Measurements from ENCODE around the gene SURF4. TPM values are rescaled to one million over a fixed set of nuclear protein-coding genes. Genes with fewer than 3 reads are reported as not detected.

SURF4 gene
- polyA plus RNA-seq, 1 experiment, result 296 TPM

DNA sequence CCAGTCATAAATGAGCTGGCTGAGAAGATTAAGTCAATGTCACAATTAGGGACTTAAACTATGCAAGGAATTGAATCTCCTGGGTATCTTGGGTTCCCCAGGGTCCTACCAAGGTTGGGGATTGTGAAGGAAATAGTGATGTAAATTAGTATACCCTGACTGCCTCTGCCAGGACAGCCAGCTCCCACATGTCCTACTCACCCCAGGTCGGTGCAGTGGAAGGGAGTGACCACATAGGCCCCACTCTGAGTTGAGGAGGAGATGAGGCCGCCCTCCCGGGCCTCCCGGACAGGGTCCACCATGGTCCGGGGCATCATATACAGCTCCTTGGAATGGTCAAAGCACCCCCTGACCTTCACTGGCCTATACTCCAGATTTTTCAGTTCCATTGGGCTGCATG lies 22.3 kb downstream of the SURF4 start:
- H3K27ac ChIP-seq (ENCODE audit: low read depth, low read length), result no peak overlapping the region
- ChIA-PET CTCF (no interaction called here), POLR2A (interaction anchor here (1.1 kb wide), 1 partner anchor 15 kb away, joined by 3 read pairs; no protein-coding TSS in a partner anchor)
- DNase-seq (ENCODE audit: low read depth, low spot score), result no peak
- no peaks in the 10 kb centered on the region for H3K27me3 ChIP-seq (ENCODE audit: control insufficient read depth, insufficient read depth, low read length)
- TF ChIP-seq, protein P1, sequence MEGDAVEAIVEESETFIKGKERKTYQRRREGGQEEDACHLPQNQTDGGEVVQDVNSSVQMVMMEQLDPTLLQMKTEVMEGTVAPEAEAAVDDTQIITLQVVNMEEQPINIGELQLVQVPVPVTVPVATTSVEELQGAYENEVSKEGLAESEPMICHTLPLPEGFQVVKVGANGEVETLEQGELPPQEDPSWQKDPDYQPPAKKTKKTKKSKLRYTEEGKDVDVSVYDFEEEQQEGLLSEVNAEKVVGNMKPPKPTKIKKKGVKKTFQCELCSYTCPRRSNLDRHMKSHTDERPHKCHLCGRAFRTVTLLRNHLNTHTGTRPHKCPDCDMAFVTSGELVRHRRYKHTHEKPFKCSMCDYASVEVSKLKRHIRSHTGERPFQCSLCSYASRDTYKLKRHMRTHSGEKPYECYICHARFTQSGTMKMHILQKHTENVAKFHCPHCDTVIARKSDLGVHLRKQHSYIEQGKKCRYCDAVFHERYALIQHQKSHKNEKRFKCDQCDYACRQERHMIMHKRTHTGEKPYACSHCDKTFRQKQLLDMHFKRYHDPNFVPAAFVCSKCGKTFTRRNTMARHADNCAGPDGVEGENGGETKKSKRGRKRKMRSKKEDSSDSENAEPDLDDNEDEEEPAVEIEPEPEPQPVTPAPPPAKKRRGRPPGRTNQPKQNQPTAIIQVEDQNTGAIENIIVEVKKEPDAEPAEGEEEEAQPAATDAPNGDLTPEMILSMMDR (IDR thresholded peaks at IDR 0.05; ENCODE audit: low read depth, low read length), result no peak
- no peak overlapping the region for H3K4me3 ChIP-seq (ENCODE audit: low read depth, low read length)
- peaks cover under 1% of the 10 kb centered on the region; the same call in 1 of the 2 replicates for H3K9me3 ChIP-seq (ENCODE audit: control insufficient read depth, insufficient read depth, low read length)

- ChIA-PET CTCF (interaction anchor here (1.0 kb wide), 1 partner anchor 209 kb away, joined by 3 read pairs; no protein-coding TSS in a partner anchor), POLR2A (interaction anchor here (0.6 to 1.1 kb wide), 2 partner anchors 9 to 14 kb away, joined by 3 read pairs; no protein-coding TSS in a partner anchor)
- Histone ChIP-seq H3K4me3 (ENCODE audit: low read depth, low read length) (no peak overlapping the region), H3K27ac (ENCODE audit: low read depth, low read length) (peak overlapping the region; percentile 47), H3K9me3 (ENCODE audit: control insufficient read depth, insufficient read depth, low read length) (peaks cover 5% of the 10 kb centered on the region; the same call in 1 of the 2 replicates), H3K27me3 (ENCODE audit: control insufficient read depth, insufficient read depth, low read length) (no peaks in the 10 kb centered on the region)
- TF ChIP-seq, protein P1 (IDR thresholded peaks at IDR 0.05; ENCODE audit: low read depth, low read length), result no peak
- no peak for DNase-seq (ENCODE audit: low read depth, low spot score)
Observed at GRCh38 chr9:133352635-133353340, 23.1 kb downstream of the SURF4 start.

GRCh38 chr9:133351908-133352634 lies 23.8 kb downstream of the SURF4 start:
- Histone ChIP-seq H3K4me3 (ENCODE audit: low read depth, low read length) (no peak overlapping the region), H3K27me3 (ENCODE audit: control insufficient read depth, insufficient read depth, low read length) (no peaks in the 10 kb centered on the region), H3K9me3 (ENCODE audit: control insufficient read depth, insufficient read depth, low read length) (peaks cover 5% of the 10 kb centered on the region; the same call in 1 of the 2 replicates), H3K27ac (ENCODE audit: low read depth, low read length) (peak overlapping the region; percentile 39)
- ChIA-PET CTCF (interaction anchor here (0.7 to 1.0 kb wide), 2 partner anchors 19 to 208 kb away, joined by 3 to 5 read pairs; no protein-coding TSS in a partner anchor), POLR2A (interaction anchor here (0.6 to 0.7 kb wide), 2 partner anchors 8 to 10 kb away, joined by 3 read pairs; no protein-coding TSS in a partner anchor)
- TF ChIP-seq, protein P1 (IDR thresholded peaks at IDR 0.05; ENCODE audit: low read depth, low read length), result peak; percentile 64
- DNase-seq (ENCODE audit: low read depth, low spot score), result no peak

GRCh38 chr9:133351526-133351907 lies 24.3 kb downstream of the SURF4 start:
- Histone ChIP-seq H3K27ac (ENCODE audit: low read depth, low read length) (peak overlapping the region; percentile 39), H3K9me3 (ENCODE audit: control insufficient read depth, insufficient read depth, low read length) (peaks cover 5% of the 10 kb centered on the region; the same call in 1 of the 2 replicates), H3K27me3 (ENCODE audit: control insufficient read depth, insufficient read depth, low read length) (no peaks in the 10 kb centered on the region), H3K4me3 (ENCODE audit: low read depth, low read length) (no peak overlapping the region)
- DNase-seq (ENCODE audit: low read depth, low spot score), result no peak
- CTCF ChIA-PET, result interaction anchor here (0.7 to 1.0 kb wide), 2 partner anchors 20 to 208 kb away, joined by 3 to 5 read pairs; no protein-coding TSS in a partner anchor
- POLR2A ChIA-PET, result interaction anchor here (0.7 kb wide), 1 partner anchor 8 kb away, joined by 3 read pairs; no protein-coding TSS in a partner anchor
- TF ChIP-seq, protein P1 (IDR thresholded peaks at IDR 0.05; ENCODE audit: low read depth, low read length), result no peak
